Suprapubic skin (tissue), 4 donors: ENCODE data around the gene ROBO2. TPM values are rescaled to one million over a fixed set of nuclear protein-coding genes. Genes with fewer than 3 reads are reported as not detected.

Experiments used
- DNase-seq, 2 donors: peaks; one replicate each; pipeline ENCODE4 v3.0.0-alpha.2; 2019; ENCODE audit warnings: low spot score in 2 of 2
- H3K27ac ChIP-seq: fragments of 200-600 bp; sonication (generic); one replicate; pipeline ENCODE4 v1.5.1; 2019
- H3K27me3 ChIP-seq: fragments of 200-600 bp; sonication (generic); one replicate; pipeline ENCODE4 v1.5.1; 2019
- H3K36me3 ChIP-seq: fragments of 200-600 bp; sonication (generic); one replicate; pipeline ENCODE4 v1.5.1; 2019
- H3K4me1 ChIP-seq: fragments of 200-600 bp; sonication (generic); one replicate; pipeline ENCODE4 v1.5.1; 2019
- H3K4me3 ChIP-seq: fragments of 200-600 bp; sonication (generic); one replicate; pipeline ENCODE4 v1.5.1; 2019; ENCODE audit warnings: mild to moderate bottlenecking
- H3K9me3 ChIP-seq: fragments of 200-600 bp; sonication (generic); one replicate; pipeline ENCODE4 v1.5.1; 2019
- EP300 ChIP-seq: sonication (generic); formaldehyde crosslinking; IDR thresholded peaks from one replicate; pipeline ENCODE4 v1.6.1; 2017; ENCODE audit warnings: antibody characterized with exemption
- POLR2A ChIP-seq, 2 donors: fragments of 450-650 bp; IDR thresholded peaks; one replicate each; pipeline ENCODE4 v1.6.1; 2017; ENCODE audit warnings: antibody characterized with exemption in 2 of 2, mild to moderate bottlenecking in 2 of 2, moderate library complexity in 2 of 2
- POLR2AphosphoS5 ChIP-seq, 3 donors: sonication (generic); formaldehyde crosslinking; IDR thresholded peaks; one replicate each; pipeline ENCODE4 v1.6.1; 2017; ENCODE audit warnings: antibody characterized with exemption in 3 of 3
- WGBS: methylation state at CpG from one replicate; pipeline ENCODE4 v1.1.5; 2018; 5-methylcytosine and 5-hydroxymethylcytosine counted together
- total RNA-seq, 4 donors: library from RNA; depleted of rRNA; stranded (reverse); fragments of >200 nt; gene quantifications; one replicate each; pipeline ENCODE4 v1.1.0, GENCODE V29; 2016
- TF ChIP-seq, protein P1 (sequence below), 2 donors: fragments of 200-600 bp in 1 of 2; fragments of 450-650 bp in 1 of 2; sonication (generic) in 1 of 2; IDR thresholded peaks; one replicate each; pipeline ENCODE4 v1.5.1; 2016 to 2019; ENCODE audit warnings: antibody characterized with exemption in 2 of 2, mild to moderate bottlenecking in 1 of 2, moderate library complexity in 1 of 2

The ROBO2 gene
- total RNA-seq, 4 donors from 2014 or later, result 0.95 to 6.7 (median 2.2) TPM

DNA sequence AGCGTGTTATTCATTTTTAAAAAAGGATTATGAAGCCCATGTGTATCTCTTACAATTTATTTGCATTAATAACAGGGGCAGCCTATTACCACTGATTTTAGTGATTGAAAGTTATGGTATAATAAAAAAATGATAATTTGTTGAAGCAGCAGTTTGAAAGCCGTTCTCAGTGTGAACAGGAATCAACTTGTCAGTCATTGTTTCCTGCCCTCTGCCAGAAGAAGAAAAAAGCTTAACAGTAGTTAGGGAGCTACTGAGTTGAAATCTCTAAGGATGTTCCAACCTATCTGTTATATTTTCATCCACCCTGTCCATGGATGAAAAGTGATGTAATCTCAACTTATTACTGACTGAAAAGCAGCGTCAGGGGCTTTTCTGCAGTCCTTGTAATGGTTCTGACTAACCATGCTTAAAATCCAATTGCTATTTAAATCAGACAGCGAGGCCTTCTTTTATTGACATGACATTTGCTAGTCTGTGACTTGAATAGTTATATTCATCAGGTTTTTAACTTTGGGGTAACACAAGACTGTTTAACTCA lies 486.7 kb downstream of the ROBO2 start:
- peaks cover 5% of the 10 kb centered on the region for H3K4me1 ChIP-seq
- H3K27ac ChIP-seq, result no peak overlapping the region
- no peaks in the 10 kb centered on the region for H3K27me3 ChIP-seq
- H3K36me3 ChIP-seq, result no peaks in the 10 kb centered on the region
- DNase-seq, result no peak
- TF ChIP-seq POLR2A (IDR thresholded peaks at IDR 0.05) (no peak), EP300 (no peak), POLR2AphosphoS5 (IDR thresholded peaks at IDR 0.05) (no peak)
- TF ChIP-seq, protein P1, sequence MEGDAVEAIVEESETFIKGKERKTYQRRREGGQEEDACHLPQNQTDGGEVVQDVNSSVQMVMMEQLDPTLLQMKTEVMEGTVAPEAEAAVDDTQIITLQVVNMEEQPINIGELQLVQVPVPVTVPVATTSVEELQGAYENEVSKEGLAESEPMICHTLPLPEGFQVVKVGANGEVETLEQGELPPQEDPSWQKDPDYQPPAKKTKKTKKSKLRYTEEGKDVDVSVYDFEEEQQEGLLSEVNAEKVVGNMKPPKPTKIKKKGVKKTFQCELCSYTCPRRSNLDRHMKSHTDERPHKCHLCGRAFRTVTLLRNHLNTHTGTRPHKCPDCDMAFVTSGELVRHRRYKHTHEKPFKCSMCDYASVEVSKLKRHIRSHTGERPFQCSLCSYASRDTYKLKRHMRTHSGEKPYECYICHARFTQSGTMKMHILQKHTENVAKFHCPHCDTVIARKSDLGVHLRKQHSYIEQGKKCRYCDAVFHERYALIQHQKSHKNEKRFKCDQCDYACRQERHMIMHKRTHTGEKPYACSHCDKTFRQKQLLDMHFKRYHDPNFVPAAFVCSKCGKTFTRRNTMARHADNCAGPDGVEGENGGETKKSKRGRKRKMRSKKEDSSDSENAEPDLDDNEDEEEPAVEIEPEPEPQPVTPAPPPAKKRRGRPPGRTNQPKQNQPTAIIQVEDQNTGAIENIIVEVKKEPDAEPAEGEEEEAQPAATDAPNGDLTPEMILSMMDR (IDR thresholded peaks at IDR 0.05), result no peak
- 40% methylated on average over 4 of the region's 4 CpGs for WGBS
- H3K9me3 ChIP-seq, result no peaks in the 10 kb centered on the region
- H3K4me3 ChIP-seq, result no peak overlapping the region

DNA sequence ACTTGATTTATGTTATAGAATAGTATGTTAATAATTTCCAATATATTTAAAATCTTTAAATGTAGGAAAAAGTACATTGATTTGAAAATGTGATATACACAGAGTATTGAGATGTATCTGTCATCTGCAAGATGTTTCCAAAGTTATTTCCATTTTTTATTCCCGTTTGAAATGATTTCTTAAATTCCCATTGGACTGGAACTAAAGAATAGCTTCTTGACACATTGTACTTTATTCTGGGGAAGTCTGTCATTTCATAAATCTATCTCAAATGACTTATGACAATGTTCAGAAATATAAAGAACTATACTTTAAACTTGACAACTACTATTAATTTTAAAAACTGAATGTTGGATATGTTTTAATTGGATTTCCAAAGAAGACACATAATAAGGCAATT lies 489.6 kb downstream of the ROBO2 start:
- WGBS, result 92% methylated on average over 1 of the region's 1 CpG
- H3K4me3 ChIP-seq, result no peak overlapping the region
- H3K27ac ChIP-seq, result no peak overlapping the region
- peaks cover 7% of the 10 kb centered on the region for H3K4me1 ChIP-seq
- H3K9me3 ChIP-seq, result no peaks in the 10 kb centered on the region
- H3K36me3 ChIP-seq, result no peaks in the 10 kb centered on the region
- DNase-seq, result no peak
- H3K27me3 ChIP-seq, result no peaks in the 10 kb centered on the region
- TF ChIP-seq, protein P1 (IDR thresholded peaks at IDR 0.05), result no peak
- TF ChIP-seq POLR2AphosphoS5 (IDR thresholded peaks at IDR 0.05) (no peak), POLR2A (IDR thresholded peaks at IDR 0.05) (no peak), EP300 (no peak)

DNA sequence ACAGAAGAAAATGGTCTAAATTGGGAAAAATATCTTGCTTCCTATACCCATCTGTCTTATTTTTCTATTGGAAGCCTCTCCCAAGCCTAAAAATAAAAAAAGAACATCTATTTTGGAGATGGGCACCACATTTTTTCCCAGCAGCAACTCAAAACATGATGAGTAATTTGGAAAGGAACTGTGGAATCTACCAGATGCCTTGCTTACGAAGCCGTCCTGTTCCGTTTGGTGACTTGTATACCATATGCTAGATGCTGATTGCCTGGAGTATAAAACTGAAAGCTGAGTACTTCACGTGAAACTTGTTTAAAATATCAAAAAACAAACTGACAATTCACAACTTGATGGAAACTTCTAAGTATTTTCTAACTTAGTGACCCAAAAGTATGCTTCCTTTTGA lies 491.0 kb downstream of the ROBO2 start:
- Histone ChIP-seq H3K36me3 (no peaks in the 10 kb centered on the region), H3K4me1 (peaks cover 7% of the 10 kb centered on the region), H3K9me3 (no peaks in the 10 kb centered on the region), H3K4me3 (peak overlapping the region; percentile 11), H3K27ac (peak overlapping the region; percentile 54), H3K27me3 (no peaks in the 10 kb centered on the region)
- TF ChIP-seq POLR2A (IDR thresholded peaks at IDR 0.05) (no peak), POLR2AphosphoS5 (IDR thresholded peaks at IDR 0.05) (no peak), EP300 (no peak)
- TF ChIP-seq, protein P1 (IDR thresholded peaks at IDR 0.05), result no peak
- DNase-seq, result no peak
- WGBS, result 58% methylated on average over 4 of the region's 4 CpGs

DNA sequence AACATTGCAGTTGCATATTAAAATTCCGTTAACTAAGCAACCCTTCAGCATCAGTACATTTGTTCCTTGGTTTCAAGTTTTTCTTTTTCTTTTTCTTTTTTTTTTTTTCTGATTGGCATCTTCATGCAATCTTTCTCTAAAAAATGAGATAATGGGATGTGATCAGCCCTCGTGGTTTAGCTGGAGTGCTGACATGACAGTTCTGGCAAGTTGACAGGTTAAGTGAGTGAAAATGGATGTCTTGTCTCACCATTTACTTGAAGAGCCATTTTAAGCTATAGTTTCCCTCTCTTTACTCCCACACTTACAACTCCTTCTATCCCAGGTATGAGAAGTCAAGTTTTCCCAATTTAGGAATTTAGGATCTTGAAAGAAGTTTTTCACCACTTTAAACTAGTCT lies 495.2 kb downstream of the ROBO2 start:
- H3K9me3 ChIP-seq, result no peaks in the 10 kb centered on the region
- TF ChIP-seq EP300 (no peak), POLR2AphosphoS5 (IDR thresholded peaks at IDR 0.05) (no peak), POLR2A (IDR thresholded peaks at IDR 0.05) (no peak)
- TF ChIP-seq, protein P1 (IDR thresholded peaks at IDR 0.05), result no peak
- H3K36me3 ChIP-seq, result no peaks in the 10 kb centered on the region
- no peak overlapping the region for H3K4me3 ChIP-seq
- H3K27me3 ChIP-seq, result no peaks in the 10 kb centered on the region
- peaks cover 7% of the 10 kb centered on the region for H3K4me1 ChIP-seq
- H3K27ac ChIP-seq, result no peak overlapping the region
- no peak for DNase-seq
- WGBS, result 55% methylated on average over 2 of the region's 2 CpGs

DNA sequence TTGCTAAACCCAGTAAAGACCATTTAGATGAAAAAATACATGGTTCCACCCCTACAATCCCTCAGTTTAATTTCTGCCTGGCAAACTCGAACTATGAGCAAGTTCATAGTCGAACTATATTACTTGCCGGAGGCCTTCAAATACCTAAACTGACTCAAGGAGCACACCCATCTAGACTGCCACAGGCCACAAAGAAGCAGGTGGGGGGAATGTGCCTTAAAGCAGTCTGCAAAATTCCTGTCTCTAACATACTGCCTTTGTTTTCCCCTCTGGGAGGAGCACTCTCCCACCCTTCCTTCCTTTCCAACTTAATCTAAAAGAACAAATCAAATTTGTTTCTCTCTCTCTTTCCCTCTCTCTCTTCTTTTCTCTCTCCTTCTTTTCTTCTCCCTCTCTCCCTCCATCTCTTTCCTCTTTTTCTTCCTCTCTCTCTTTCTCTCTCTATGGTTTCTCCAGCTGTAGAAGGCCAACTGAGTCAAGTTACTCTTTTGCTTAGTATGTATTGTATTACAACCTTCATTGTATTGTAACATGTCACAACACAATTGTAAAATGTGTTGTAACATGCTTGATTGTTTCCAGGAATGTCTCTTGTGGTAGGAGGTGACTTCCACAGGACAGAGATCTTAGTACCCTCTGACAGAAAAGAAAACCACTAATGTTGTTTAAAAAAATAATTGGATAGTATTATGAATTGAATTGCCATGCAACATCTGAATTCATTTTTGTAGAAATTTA lies 496.3 kb downstream of the ROBO2 start:
- Histone ChIP-seq H3K4me1 (peaks cover 4% of the 10 kb centered on the region), H3K4me3 (no peak overlapping the region), H3K9me3 (no peaks in the 10 kb centered on the region), H3K27me3 (no peaks in the 10 kb centered on the region), H3K27ac (no peak overlapping the region), H3K36me3 (no peaks in the 10 kb centered on the region)
- TF ChIP-seq, protein P1 (IDR thresholded peaks at IDR 0.05), result no peak
- TF ChIP-seq POLR2AphosphoS5 (IDR thresholded peaks at IDR 0.05), result no peak
- no peak for TF ChIP-seq EP300
- 59% methylated on average over 3 of the region's 3 CpGs for WGBS
- no peak for DNase-seq
